LHCN-M2 (cell line): ENCODE measurements around the gene TTC6. TPM values are rescaled to one million over a fixed set of nuclear protein-coding genes. Genes with fewer than 3 reads are reported as not detected.
A peak's percentile ranks its signal among the peaks of the same experiment; 100 is the strongest.

ENCODE experiments used
- DNase-seq: peaks from one replicate; pipeline ENCODE4 v3.0.0-alpha.2; 2012; ENCODE audit warnings: low read depth
- total RNA-seq: library from RNA; depleted of rRNA; stranded (reverse); fragments of >200 nt; gene quantifications from 2 replicates; pipeline ENCODE4 v1.2.3, GENCODE V29; 2014

Gene TTC6
- total RNA-seq, 1 experiment from 2014 or later = not detected

- DNase-seq = no peak
Measured at GRCh38 chr14:37597914-37598746, 2.7 kb downstream of the TTC6 start.

DNA sequence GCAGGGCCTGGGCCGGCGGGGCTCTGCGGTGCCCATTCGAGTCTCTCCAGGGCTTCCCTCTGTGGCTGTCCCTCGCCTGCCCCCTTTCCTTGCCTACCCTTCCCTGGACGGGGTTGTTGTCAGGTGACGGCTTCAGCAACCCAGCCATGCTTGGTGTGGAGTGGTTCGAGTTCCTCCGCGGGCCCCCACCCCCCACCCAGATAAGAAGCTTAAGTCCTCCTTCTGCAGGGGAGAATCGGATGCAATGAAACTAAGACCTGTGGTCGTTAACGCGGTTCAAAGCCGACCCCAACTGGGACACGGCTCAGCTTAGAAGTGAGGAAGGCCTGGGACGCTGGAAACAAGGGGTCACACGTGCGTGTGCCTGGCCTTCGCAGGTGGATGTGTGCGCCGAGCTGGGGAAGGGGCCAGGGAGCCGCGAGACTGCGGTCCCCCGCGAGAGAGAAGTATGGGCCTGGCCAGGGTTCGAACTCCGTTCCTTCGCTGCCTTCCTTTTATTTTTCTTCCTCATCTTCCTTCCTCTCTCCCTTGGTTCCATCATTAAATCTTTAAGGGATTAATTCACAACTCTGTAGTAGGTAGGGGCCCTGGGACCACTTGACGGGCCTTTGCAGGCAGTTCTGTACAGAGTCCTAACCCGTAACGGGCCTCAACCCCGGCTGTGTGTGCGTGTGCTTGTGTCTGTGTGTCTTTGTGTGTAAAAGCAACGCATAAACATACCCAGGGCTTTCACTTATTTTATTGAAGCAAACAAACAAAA lies 3.5 kb downstream of the TTC6 start:
- no peak for DNase-seq

- DNase-seq = no peak
Measured at GRCh38 chr14:37599507-37600368, 4.3 kb downstream of the TTC6 start.

- no peak for DNase-seq
Measured at GRCh38 chr14:37600880-37601741, 5.7 kb downstream of the TTC6 start.

GRCh38 chr14:37601865-37602264 lies 6.4 kb downstream of the TTC6 start:
- no peak for DNase-seq

- no peak for DNase-seq
Measured at GRCh38 chr14:37602605-37603453, 7.4 kb downstream of the TTC6 start.

- DNase-seq = no peak
Measured at GRCh38 chr14:37603688-37604251, 8.3 kb downstream of the TTC6 start.

DNA sequence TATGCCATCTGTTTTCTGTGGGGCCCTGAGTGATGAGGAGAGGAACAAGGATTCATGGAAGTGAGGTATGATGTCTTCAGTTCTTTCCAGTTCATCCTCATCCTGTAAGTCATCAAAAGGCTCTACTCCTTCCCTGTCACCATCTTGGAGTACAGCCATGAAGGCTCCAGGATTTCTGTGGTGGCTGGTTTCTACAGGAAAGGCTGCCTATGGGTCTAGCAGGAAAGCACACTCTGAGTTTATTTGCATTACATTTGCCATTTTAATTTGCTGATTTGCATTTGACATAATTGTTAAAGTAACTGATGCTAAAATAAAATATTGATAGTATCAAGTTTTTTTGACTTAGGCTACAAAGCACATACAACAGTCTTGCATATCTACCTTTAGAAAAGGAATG lies 11.2 kb downstream of the TTC6 start:
- DNase-seq = no peak

DNA sequence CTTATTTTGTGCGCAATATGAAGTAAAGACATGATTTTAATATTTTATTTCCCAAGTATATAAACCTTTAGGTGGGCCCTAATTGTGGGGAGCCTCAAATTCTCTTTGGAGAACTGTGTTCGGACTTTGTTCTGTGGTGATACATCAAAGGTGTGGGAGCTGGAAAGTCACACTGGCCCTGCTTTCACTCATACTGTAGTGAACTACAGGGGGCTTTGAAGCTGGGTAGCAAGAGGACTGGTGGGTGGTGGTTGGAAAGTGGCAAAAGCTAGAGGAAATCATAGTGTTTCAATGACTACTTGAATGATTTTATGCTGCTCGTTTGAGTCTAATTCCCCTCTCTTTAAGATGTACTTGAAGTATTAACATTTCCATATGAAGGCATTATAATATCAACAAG lies 13.2 kb downstream of the TTC6 start:
- no peak for DNase-seq

GRCh38 chr14:37610945-37611523 lies 15.6 kb downstream of the TTC6 start:
- DNase-seq = no peak

GRCh38 chr14:37615582-37616289 lies 20.3 kb downstream of the TTC6 start:
- no peak for DNase-seq

DNA sequence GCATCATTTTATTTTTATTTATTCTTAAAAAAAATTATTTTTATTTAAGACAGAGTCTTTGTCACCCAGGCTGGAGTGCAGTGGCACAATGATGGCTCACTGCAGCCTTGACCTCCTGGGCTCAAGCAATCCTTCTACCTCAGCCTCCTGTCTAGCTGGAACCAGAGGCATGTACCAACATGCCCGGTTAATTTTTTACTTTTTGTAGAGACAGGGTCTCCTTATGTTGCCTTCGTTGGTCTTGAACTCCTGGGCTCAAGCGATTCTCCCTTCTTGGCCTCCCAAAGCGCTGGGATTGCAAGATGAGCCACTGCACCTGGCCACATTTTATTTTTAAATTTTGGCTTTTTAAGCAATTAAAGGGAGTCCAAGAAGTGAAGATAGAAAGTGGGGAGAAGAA lies 21.4 kb downstream of the TTC6 start:
- no peak for DNase-seq

DNA sequence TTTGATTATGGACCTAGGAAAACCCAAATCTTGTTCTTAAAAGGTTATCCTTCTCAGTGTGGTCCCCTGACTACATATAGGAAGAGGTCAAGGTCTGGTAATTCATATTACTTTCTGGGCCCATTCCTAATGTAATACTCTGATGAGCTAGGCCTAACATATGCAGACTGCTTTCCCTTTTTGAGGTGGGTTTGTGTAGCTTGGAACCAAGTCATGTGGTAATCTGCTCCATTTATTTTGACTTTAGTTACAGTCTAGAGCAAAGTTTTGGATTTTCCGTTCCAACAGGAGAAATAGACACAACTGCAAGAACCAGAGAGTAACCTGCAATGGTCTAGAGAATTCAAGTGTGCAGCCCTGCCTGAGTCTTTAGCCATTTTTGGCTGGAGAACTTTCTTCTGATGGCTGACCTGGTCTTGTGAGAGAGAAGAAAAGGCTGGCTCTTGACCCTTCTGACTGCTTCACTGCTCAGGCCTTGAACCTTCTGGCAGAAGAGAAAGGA lies 22.5 kb downstream of the TTC6 start:
- no peak for DNase-seq

GRCh38 chr14:37618498-37619028 lies 23.1 kb downstream of the TTC6 start:
- DNase-seq = no peak

DNA sequence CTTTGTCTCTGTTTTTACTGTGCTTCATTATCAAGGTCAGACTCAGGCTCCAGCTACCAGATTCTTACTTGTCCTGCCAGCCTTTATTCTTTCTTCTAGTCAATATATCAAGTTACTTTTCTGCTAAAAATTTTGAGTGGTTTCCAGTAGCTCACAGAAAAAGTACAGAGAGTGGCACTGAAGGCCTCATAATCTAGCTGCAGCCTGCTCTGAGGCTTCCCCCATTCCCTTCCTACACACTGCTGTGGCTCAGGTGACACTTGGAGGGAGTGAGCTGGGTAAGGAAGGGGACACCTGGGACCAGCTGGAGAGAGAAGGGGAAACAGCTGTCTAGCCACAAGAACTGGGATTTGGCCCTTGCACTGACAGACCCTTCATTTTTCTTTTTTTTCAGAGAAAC lies 25.4 kb downstream of the TTC6 start:
- DNase-seq = no peak

- DNase-seq = no peak
Measured at GRCh38 chr14:37622231-37622923, 26.9 kb downstream of the TTC6 start.

DNA sequence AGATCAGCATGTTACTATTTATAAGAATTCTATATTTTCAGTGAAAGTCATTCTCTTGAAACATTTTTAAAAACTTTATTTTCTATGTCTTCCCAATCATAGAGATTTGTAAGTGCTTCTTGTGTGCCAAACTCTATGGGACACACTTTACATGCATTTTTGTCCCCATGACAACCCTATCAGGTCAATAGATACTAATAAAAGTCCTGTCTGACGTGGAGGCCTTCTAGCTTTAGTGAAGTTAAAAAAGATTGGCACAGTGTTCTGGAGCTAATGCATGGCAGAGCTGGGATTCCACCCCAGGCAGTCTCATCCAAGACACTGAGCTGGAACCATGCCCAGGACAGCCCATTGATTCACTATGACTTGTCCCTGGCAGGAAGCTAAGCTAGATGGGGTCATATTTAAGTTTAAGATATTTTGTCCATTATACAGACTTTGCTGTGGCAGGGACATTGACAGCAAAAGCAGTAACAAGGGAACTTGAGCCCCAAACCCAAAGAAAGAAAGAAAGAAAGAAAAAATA lies 28.1 kb downstream of the TTC6 start:
- peak; percentile 73 for DNase-seq
